ENCODE data around the gene SLC13A2.

The SLC13A2 gene

DNA sequence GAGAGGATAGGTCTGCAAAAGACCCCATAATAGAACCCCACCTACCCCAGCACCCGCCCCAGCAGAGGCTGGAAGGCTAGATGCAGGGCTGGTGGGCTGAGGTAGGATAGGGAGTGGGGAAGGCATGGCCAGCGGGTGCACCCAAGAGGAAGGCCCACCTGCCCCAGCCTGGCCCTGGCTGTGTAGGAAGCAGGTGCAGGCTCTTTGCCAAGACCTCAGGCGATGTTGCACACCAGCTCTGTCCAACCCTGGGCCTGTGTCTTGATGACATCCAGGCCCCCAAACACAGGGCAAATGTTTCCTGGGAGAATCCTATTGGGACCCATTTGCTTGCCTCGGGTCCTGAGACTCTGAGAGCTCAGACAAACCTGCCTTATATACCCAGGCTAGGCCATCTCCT, 66.8 kb downstream of the SLC13A2 start:
- DNase-seq = no peak

DNA sequence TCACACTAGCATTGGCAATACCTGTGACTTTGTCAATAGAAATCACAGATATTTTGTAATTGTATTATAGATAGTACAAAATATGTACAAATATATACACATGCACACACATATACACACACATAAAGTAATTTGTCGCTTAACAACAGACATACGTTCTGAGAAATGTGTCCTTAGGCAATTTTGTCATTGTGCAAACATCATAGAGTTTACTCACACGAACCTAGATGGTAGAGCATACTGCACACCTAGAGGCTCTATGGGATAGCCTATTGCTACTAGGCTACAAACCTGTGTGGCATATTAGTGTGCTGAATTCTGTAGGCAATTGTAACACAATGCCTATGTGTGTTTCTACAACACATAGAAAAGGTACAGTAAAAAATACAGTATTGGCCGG, 68.0 kb downstream of the SLC13A2 start:
- DNase-seq = no peak

DNA sequence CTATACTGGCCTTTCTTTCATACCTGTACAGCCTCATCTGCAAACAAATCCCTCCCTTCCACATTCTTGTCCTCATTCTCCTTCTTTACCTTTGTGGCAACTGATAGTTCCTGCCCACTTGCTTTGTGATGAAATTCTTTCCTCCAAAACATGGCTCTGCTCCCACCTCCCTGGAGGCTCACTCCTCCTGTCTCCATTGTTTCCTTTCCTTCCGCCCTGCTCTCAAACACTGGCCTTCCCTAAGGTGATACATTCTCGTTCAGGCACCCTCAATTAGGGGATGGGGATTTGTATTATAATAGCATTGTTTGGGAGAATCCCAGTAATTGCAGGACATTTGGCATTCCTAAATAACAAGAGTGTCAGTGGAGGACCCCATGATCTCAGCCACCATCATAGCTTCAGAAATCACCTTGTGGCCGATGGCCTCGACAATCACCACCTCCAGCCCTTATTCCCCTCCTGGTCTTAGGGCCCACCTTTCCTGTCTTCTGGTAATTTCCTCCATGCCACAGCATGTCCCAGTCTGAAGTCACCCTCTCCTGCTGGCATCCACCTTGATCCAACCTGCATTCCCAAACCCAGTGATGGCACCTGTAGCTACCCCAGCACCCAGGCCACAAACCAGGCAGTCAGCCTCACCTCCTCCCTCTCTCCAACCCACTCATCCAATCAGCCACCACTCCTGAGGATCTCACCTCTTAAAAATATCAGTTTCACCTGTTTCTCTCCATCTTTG, 71.1 kb downstream of the SLC13A2 start:
- no peak for DNase-seq

DNA sequence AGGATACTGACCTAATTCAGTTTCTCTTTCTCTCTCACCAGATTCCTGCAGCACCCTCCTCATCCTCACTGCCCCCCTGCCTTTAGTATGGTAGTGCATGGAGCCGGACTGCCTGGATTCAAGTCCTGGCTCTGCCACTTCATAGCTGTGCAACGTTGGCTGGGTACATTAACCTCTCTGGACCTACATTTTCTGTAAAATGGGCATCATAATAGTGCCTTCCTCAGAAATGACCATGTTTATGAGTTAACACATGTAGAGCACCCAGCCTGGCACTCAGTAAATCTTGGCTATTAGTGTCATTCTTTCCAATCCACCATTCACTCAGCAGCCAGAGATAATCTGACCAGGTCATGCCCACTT, 71.7 kb downstream of the SLC13A2 start:
- DNase-seq = no peak

DNA sequence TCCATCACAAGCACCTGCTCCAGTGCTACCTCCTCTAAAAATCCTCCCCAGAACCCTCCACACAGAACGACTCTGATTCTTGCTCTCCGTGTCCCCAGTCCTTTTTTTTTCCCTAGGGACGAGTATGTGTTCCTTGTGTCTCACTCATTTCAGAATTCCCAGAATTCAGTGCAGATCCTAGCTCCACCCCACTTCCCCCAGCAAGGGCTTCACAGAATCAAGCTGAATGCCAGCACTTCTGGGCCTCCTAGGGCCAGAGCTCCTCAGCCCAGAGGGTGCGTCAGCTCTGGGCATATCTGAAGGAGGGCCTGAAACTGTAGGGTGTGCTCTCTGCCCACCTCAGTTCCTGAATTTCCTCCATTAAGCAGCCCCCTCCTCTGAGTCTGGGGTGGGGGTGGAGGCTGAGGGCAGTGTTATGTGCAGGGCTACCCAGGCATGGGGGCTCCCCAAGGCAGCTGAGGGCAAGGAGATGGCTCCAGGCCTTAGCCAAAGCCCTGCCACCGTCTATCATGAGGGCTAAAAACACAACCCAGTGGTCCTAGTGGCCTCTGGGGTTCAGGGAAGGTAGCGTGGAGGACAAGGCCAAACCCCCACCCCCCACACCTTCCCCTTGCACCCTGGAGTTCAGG, 72.5 kb downstream of the SLC13A2 start:
- DNase-seq = no peak

DNA sequence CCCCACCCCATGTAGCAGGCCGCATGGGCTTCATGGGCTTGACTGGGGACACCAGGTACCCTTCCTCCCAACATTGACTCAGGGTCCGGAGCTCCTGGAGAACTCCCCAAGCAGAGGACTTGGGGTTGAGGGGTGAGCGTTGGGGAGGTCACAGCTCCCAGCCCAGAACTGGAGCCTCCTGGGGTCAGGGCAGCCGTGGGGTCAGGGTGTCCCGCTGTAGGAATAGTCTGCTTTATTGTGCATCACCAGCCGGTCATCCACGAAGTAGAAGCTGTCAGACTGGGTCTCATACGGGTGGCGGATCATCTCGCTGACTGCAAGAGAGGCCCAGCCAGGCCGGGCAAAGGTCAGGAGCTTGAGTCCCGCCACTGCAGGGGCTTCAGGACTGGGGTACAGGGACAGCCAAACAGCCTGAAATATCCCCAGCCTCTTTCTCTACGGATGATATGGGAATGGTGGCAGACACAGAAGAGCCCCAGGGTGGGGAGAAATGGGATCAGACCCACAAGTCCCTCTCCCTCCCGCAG, 73.7 kb downstream of the SLC13A2 start:
- no peak for DNase-seq
